Thoracic aorta (tissue), 2 donors: Measurements from ENCODE around the gene MCL1. TPM values are rescaled to one million over a fixed set of nuclear protein-coding genes. Genes with fewer than 3 reads are reported as not detected.

Experiments
- ATAC-seq: fragments of 150-250 bp; one replicate; pipeline ENCODE4 v1.8.0; 2017; ENCODE audit warnings: low read depth; ENCODE audit not compliant: insufficient number of reproducible peaks, low FRiP score
- DNase-seq: peaks from one replicate; pipeline ENCODE4 v3.0.0-alpha.2; 2020; ENCODE audit warnings: low spot score
- H3K27ac ChIP-seq, 2 donors: fragments of 200-600 bp; sonication (generic); 1 replicate in 1 of 2; 2 replicates in 1 of 2; pipeline ENCODE4 v1.5.1; 2016; ENCODE audit warnings: mild to moderate bottlenecking in 2 of 2, moderate library complexity in 2 of 2
- H3K27me3 ChIP-seq: fragments of 200-600 bp; sonication (generic); replicated peaks from 2 replicates; pipeline ENCODE4 v1.6.0; 2016; ENCODE audit warnings: mild to moderate bottlenecking; ENCODE audit not compliant: insufficient read depth
- H3K36me3 ChIP-seq: fragments of 200-600 bp; sonication (generic); one replicate; pipeline ENCODE4 v1.5.1; 2016
- H3K4me1 ChIP-seq, 2 donors: fragments of 200-600 bp; sonication (generic); 1 replicate in 1 of 2; 2 replicates in 1 of 2; pipeline versions ENCODE4 v1.5.1 to v1.6.0; 2016; ENCODE audit warnings: low read depth in 2 of 2, mild to moderate bottlenecking in 1 of 2; ENCODE audit not compliant: control insufficient read depth in 1 of 2
- H3K4me3 ChIP-seq: fragments of 200-600 bp; sonication (generic); 2 replicates; pipeline ENCODE4 v1.5.1; 2016; ENCODE audit warnings: mild to moderate bottlenecking
- H3K9me3 ChIP-seq: fragments of 200-600 bp; sonication (generic); 2 replicates; pipeline ENCODE4 v1.5.1; 2016
- total RNA-seq, 2 donors: library from RNA; depleted of rRNA; stranded (reverse); fragments of >200 nt; gene quantifications; one replicate each; pipeline versions ENCODE4 v1.1.0 to v1.2.3, GENCODE V29; 2016
- TF ChIP-seq, protein P1 (sequence below): fragments of 200-600 bp; sonication (generic); IDR thresholded peaks from one replicate; pipeline ENCODE4 v1.5.1; 2019; ENCODE audit warnings: antibody characterized with exemption

Gene MCL1
- total RNA-seq, 2 donors from 2014 or later: 588 to 607 TPM

DNA sequence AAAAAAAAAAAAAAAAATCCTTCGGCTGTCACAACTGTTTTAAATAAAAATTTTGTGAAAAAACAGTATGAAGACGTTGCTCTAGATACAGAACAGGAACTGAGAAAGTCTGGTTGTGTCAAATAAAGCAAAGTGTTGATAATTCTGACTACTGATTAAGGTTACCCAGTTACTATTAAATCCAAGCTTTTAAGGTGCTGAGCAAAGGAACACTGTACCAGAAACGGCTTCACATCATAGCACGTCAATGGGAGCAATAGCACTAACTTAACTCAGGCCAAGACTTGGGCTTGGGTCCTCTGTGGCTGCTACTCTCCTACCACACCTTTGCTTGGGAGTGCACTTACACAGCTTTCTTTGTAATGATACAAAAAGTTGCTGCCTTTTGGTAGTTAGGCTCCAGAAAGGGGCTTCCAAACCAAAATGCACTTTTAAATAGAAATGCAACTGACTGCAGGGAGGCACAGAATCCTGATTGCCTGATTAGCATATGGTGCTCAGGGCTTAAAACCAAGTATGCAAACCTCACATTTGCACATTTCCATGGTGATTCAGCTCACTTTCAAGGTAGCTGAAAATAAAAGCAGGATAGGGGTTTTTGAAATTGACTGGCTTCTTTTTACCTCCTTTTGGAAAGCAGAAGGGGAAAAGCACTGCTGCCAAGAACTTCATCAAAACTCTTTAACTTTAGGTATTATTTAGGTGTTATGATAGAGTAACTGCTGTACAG, 6.3 kb downstream of the MCL1 start:
- H3K36me3 ChIP-seq: peaks cover 51% of the 10 kb centered on the region
- TF ChIP-seq, protein P1, sequence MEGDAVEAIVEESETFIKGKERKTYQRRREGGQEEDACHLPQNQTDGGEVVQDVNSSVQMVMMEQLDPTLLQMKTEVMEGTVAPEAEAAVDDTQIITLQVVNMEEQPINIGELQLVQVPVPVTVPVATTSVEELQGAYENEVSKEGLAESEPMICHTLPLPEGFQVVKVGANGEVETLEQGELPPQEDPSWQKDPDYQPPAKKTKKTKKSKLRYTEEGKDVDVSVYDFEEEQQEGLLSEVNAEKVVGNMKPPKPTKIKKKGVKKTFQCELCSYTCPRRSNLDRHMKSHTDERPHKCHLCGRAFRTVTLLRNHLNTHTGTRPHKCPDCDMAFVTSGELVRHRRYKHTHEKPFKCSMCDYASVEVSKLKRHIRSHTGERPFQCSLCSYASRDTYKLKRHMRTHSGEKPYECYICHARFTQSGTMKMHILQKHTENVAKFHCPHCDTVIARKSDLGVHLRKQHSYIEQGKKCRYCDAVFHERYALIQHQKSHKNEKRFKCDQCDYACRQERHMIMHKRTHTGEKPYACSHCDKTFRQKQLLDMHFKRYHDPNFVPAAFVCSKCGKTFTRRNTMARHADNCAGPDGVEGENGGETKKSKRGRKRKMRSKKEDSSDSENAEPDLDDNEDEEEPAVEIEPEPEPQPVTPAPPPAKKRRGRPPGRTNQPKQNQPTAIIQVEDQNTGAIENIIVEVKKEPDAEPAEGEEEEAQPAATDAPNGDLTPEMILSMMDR: no peak
- H3K27ac ChIP-seq: peak overlapping the region; percentile 99 to 100
- ATAC-seq (no peak), DNase-seq (no peak)
- no peaks in the 10 kb centered on the region for H3K9me3 ChIP-seq
- H3K27me3 ChIP-seq: no peaks in the 10 kb centered on the region
- peaks cover 51 to 66% of the 10 kb centered on the region in 2 donors for H3K4me1 ChIP-seq
- peak overlapping the region; percentile 93 for H3K4me3 ChIP-seq

DNA sequence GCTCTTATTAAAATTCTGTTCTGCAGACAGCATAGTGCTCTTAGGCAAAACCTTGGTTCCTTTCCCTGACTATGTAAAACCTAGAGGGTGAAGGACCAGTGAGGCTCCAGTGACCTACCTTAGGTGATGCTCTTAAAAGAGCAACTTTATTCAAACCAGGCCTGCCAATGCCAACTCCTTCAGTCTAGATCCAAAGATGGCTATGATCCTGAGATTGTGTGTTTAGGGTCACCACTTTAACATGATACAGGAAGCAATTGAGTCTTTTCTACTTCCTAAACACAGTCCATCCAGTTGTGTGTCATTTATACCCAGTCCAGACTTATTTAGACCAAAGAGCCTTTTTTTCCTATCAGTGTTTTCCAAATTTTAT, 10.8 kb downstream of the MCL1 start:
- Histone ChIP-seq H3K36me3 (peaks cover 12% of the 10 kb centered on the region), H3K27ac (peak overlapping the region; percentile 99 to 100), H3K4me3 (peak overlapping the region; percentile 69), H3K4me1 (peaks cover 85 to 99% of the 10 kb centered on the region in 2 donors), H3K27me3 (no peaks in the 10 kb centered on the region), H3K9me3 (no peaks in the 10 kb centered on the region)
- DNase-seq: no peak
- TF ChIP-seq, protein P1: no peak
- no peak for ATAC-seq

DNA sequence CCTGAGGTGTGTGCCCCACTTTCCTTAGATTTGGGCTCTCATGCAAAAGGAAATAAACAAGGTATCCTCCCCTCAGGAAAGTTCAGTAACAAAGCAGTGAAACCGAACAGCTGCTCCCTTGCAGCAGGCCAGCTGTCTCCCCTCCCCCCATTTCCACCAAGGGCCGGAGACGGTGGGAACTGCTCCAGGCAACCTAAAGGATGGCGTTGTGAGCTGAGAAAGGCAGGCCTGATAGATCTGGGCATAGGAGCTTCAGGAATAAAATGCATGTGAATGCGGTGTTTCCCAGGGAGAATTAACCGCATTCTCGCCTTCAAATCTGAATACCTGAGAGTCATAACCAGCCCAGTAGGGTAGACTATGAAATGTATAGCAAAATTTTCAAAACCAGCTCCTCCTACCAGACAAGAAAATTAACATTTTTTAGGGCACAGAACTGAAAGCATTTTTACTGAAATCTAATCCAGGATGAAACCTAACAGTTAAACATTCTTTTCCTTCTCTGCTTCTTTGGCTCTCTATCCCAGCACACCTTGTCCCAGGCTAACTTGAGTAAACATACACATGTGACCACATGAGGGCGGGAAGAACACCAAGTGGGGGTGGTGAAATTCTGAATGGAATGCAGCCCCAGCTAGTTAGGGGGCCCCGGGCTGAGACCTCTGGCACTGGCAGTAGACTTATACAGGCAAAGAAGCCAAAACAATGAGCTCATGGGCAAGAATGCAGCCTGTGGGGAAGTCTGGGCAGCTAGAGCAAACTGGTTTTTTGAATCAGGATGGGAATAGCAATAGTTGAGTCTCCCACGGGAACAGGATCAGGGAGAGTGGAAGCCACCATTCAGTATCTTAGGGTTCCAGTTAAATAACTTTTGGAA, 11.5 kb downstream of the MCL1 start:
- Histone ChIP-seq H3K36me3 (peaks cover 6% of the 10 kb centered on the region), H3K27ac (peak overlapping the region; percentile 99 to 100), H3K9me3 (no peaks in the 10 kb centered on the region), H3K4me3 (peak overlapping the region; percentile 69), H3K27me3 (no peaks in the 10 kb centered on the region), H3K4me1 (peaks cover 85 to 99% of the 10 kb centered on the region in 2 donors)
- peak; percentile 69 for DNase-seq
- peak; percentile 51 for ATAC-seq
- TF ChIP-seq, protein P1: peak; percentile 8

DNA sequence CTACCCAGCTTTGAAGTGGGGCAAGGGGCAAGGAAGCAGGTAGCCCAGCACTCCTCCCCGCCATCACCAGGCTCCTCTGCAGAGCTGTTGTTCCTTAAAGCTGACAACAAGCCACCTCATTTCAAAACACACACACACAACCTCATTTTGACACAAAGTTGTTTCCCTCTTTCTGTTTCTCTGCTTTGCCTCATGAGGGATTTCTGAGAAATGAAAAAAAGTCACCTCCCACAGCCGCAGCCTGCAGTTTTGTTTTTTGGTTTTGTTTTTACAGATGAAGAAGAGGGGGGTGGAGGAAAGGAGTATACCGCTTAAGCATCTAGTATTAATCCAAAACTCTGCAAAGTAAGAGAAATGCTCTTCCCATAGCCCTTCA, 12.1 kb downstream of the MCL1 start:
- Histone ChIP-seq H3K36me3 (peaks cover 4% of the 10 kb centered on the region), H3K27ac (peak overlapping the region; percentile 99 to 100), H3K27me3 (no peaks in the 10 kb centered on the region), H3K4me3 (peak overlapping the region; percentile 69), H3K4me1 (peaks cover 85 to 99% of the 10 kb centered on the region in 2 donors), H3K9me3 (no peaks in the 10 kb centered on the region)
- TF ChIP-seq, protein P1: no peak
- DNase-seq (no peak), ATAC-seq (no peak)
